Effector memory CD4-positive, alpha-beta T cell (primary cell): ENCODE data around the gene LGALS8.
"Not testable (repeated sequence)": the region's sequence is repeated elsewhere in the genome, so short reads cannot be mapped to it uniquely, and the experiment has no call there.

Experiments
- DNase-seq, 3 donors: peaks; one replicate each; pipeline ENCODE4 v3.0.0-alpha.2; 2020
- H3K27ac ChIP-seq: 2 replicates; pipeline ENCODE4 v1.7.0; 2013; ENCODE audit warnings: mild to moderate bottlenecking, low read length, moderate library complexity; ENCODE audit not compliant: insufficient read depth, poor library complexity, severe bottlenecking
- H3K27me3 ChIP-seq: replicated peaks from 2 replicates; pipeline ENCODE4 v1.7.0; 2013; ENCODE audit warnings: mild to moderate bottlenecking, low read length; ENCODE audit not compliant: insufficient read depth, control insufficient read depth, poor library complexity, severe bottlenecking
- H3K36me3 ChIP-seq: 2 replicates; pipeline ENCODE4 v1.7.0; 2013; ENCODE audit warnings: mild to moderate bottlenecking, low read length, moderate library complexity; ENCODE audit not compliant: control insufficient read depth, insufficient read depth
- H3K4me1 ChIP-seq: 2 replicates; pipeline ENCODE4 v1.7.0; 2013; ENCODE audit warnings: low read length, mild to moderate bottlenecking; ENCODE audit not compliant: control insufficient read depth, insufficient read depth, poor library complexity, severe bottlenecking
- H3K4me3 ChIP-seq: 2 replicates; pipeline ENCODE4 v1.7.0; 2013; ENCODE audit warnings: low read length, low read depth, mild to moderate bottlenecking; ENCODE audit not compliant: insufficient read depth, poor library complexity, severe bottlenecking
- H3K9me3 ChIP-seq: 2 replicates; pipeline ENCODE4 v1.7.0; 2013; ENCODE audit warnings: mild to moderate bottlenecking, low read length, moderate library complexity; ENCODE audit not compliant: control insufficient read depth
- total RNA-seq, 3 donors: gene quantifications; one replicate each; lab custom pipeline; 2026; lab: John Stamatoyannopoulos, UW

LGALS8 gene
- total RNA-seq, result 177 to 210 (median 191) reads per million in 3 donors

- H3K4me3 ChIP-seq, result peak within 1 kb of the TSS; percentile 100
- H3K27me3 ChIP-seq, result no peaks in the 10 kb centered on the region
- peak; percentile 76 to 80 (median 77) for DNase-seq
- peaks cover 16% of the 10 kb centered on the region for H3K36me3 ChIP-seq
- no peaks in the 10 kb centered on the region for H3K9me3 ChIP-seq
- peaks cover 5% of the 10 kb centered on the region for H3K4me1 ChIP-seq
- H3K27ac ChIP-seq, result peak within 1 kb of the TSS; percentile 95
Observed at GRCh38 chr1:236523704-236524141, at the start of gene LGALS8. Gene LGALS8 (plus strand): TSS chr1:236523982. CDS start chr1:236526071, 2,089 bp downstream.

DNA sequence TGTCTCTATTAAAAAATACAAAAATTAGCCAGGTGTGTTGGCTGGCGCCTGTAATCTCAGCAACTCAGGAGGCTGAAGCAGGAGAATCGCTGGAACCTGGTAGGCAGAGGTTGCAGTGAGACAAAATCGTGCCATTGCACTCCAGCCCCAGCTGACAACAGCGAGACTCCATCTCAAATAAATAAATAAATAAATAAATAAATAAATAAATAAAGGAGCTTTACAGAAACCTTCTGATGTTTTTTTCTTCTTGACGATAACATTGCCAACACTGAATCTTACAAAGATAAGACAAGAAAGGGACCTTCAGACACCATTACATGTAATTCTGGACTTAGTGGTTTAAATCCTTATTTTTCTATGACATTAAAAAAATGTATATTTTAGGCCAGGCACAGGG, 47.8 kb upstream of the LGALS8 start:
- H3K27me3 ChIP-seq, result no peaks in the 10 kb centered on the region
- DNase-seq, result no peak
- H3K36me3 ChIP-seq, result no peaks in the 10 kb centered on the region
- no peak overlapping the region for H3K4me3 ChIP-seq
- H3K9me3 ChIP-seq, result no peaks in the 10 kb centered on the region
- no peaks in the 10 kb centered on the region for H3K4me1 ChIP-seq
- H3K27ac ChIP-seq, result no peak overlapping the region

GRCh38 chr1:236480758-236481436, 42.9 kb upstream of the LGALS8 start:
- H3K9me3 ChIP-seq, result no peaks in the 10 kb centered on the region
- H3K27ac ChIP-seq, result no peak overlapping the region
- H3K36me3 ChIP-seq, result no peaks in the 10 kb centered on the region
- H3K27me3 ChIP-seq, result no peaks in the 10 kb centered on the region
- DNase-seq, result no peak
- no peak overlapping the region for H3K4me3 ChIP-seq
- H3K4me1 ChIP-seq, result no peaks in the 10 kb centered on the region

DNA sequence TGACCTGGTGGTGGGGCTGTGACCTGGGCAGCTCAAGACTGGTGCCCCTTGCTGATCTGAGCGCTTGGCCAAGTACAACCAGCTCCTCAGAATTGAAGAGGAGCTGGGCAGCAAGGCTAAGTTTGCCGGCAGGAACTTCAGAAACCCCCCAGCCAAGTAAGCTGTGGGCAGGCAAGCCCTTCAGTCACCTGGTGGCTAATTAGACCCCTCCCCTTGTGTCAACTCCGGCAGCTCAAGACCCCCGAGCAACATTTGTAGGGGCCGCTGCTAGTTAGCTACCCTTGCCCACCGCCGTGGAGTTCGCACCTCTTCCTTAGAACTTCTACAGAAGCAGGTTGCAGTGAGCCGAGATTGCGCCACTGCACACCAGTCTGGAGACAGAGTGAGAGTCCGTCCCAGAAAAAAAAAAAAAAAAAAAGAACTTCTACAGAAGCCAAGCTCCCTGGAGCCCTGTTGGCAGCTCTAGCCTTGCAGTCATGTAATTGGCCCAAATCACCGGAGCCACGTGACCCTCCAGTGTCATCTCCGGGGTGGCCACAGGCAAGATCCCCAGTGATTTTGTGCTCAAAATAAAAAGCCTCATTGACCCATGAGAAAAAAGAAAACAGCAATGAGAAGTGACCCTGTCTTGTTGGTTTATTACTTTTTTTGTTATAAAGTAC, 39.3 kb upstream of the LGALS8 start:
- Histone ChIP-seq H3K4me3 (no peak overlapping the region), H3K36me3 (no peaks in the 10 kb centered on the region), H3K27ac (no peak overlapping the region), H3K27me3 (no peaks in the 10 kb centered on the region), H3K4me1 (no peaks in the 10 kb centered on the region), H3K9me3 (no peaks in the 10 kb centered on the region)
- DNase-seq, result no peak

DNA sequence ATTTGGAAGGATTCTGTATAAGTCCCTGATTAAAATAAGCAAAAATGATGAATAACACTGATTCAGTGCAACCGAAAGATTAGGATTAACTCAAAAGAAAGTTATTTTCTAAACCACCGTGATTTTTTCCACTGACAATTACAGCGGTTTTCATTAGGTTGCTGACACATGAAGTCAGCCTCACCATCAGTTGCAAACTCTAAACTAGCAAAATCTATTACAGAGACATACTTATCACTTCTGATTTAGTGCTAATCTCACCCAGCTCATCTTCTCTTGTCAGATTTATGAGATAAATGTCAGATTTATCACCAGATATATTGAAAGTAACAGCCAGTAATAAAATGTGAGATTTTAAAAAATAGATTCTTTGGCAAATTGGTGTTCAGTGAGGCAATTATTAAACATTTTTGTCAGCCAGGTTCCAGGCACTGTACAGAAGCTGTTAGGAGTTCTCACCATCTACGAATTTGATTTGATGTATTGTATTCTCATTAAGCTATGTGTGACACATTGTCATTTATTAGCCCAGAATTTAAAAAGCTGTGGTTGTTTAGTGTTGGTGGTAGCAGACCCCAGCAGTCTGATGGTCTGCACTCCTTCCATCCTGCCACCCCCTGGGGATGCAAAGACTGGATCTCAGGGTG, 37.3 kb upstream of the LGALS8 start:
- Histone ChIP-seq H3K27me3 (no peaks in the 10 kb centered on the region), H3K4me3 (no peak overlapping the region), H3K27ac (no peak overlapping the region), H3K9me3 (no peaks in the 10 kb centered on the region), H3K4me1 (no peaks in the 10 kb centered on the region), H3K36me3 (no peaks in the 10 kb centered on the region)
- no peak for DNase-seq

GRCh38 chr1:236489161-236489560, 34.6 kb upstream of the LGALS8 start:
- not testable (repeated sequence) for DNase-seq, H3K27me3 ChIP-seq, H3K4me3 ChIP-seq, H3K9me3 ChIP-seq, H3K27ac ChIP-seq, H3K4me1 ChIP-seq, H3K36me3 ChIP-seq

DNA sequence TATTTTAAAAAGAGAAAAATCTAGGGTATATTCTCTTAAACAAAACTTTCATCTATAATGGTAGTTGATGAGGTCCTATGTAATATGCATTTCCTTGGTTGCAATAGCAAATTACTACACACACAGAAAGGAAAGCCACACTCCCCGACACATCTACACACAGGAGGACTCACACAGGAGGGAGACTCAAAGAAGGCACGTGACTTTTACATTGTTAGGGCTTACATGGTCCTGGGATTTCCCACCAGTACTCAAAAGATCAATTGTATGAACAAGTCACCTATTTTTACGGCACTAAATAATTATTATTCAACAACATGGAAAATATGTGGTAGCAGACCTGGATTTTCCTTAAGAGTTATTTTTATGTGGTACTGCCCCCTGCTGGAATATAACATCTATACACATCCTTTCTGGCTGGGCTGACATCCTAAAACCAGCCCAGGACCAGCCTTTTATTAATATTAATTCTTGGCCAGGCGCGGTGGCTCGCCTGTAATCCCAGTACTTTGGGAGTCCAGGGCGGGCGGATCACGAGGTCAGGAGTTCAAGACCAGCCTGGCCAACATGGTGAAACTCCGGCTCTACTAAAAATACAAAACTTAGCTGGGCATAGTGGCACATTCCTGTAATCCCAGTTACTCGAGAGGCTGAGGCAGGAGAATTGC, 33.9 kb upstream of the LGALS8 start:
- no peak for DNase-seq
- H3K9me3 ChIP-seq, result no peaks in the 10 kb centered on the region
- H3K27me3 ChIP-seq, result no peaks in the 10 kb centered on the region
- no peaks in the 10 kb centered on the region for H3K4me1 ChIP-seq
- no peaks in the 10 kb centered on the region for H3K36me3 ChIP-seq
- H3K4me3 ChIP-seq, result no peak overlapping the region
- no peak overlapping the region for H3K27ac ChIP-seq

DNA sequence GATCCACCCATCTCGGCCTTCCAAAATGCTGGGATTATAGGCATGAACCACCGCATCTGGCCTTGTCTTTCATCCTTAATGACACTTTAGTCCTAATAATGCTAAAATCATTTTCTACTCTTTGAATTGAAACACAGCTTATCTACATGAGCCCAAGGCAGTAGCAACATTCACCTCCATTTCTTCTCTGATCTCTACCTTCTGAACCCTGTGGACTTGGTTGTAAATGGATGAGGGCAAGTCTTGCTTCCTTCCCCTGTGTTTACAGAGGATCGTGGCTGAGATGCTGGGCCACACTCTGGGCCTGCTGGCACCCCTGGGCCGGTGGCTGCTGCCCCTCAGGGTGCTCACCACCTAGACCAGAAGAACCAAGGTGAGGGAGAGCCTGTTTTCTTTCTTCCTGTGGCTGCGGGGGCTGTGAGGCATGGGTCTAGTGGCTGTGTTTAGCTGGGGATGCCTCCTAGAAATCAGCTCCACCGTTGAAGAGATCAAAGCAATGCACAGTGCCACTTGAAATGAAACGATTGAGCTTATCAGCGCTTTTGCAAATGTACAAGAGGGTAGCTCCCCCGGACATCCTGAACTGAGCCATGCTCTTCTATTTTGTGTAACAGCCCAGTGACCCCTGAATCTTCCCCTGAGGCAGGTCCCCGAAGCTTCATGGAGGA, 32.2 kb upstream of the LGALS8 start:
- no peak overlapping the region for H3K4me3 ChIP-seq
- no peaks in the 10 kb centered on the region for H3K36me3 ChIP-seq
- H3K27me3 ChIP-seq, result no peaks in the 10 kb centered on the region
- no peaks in the 10 kb centered on the region for H3K4me1 ChIP-seq
- H3K27ac ChIP-seq, result no peak overlapping the region
- no peak for DNase-seq
- H3K9me3 ChIP-seq, result no peaks in the 10 kb centered on the region

DNA sequence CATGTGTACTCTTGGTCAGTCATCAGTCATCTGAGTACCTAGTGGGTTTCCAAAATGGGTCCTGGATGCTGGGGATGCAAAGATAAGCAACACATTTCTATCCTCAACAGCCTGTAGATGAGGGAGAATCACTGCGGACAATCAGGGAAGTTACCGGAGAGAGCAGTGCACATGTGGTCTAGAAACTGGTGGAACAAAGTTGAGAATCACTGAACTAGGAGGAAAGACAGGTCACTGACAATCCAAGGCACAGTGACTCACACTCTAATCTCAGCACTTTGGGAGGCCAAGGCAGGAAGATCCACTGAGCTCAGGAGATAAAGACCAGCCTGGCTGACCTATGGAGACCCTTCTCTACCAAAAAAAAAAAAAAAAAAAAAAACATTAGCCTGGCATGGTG, 31.4 kb upstream of the LGALS8 start:
- Histone ChIP-seq H3K36me3 (no peaks in the 10 kb centered on the region), H3K27me3 (no peaks in the 10 kb centered on the region), H3K27ac (no peak overlapping the region), H3K4me3 (no peak overlapping the region), H3K9me3 (no peaks in the 10 kb centered on the region), H3K4me1 (no peaks in the 10 kb centered on the region)
- no peak for DNase-seq
